GM21390 (cell line): Measurements from ENCODE around the gene WDR82.

ENCODE experiments used
- ATAC-seq: cut with Tn5 transposase; IDR thresholded peaks from one replicate; pipeline ENCODE4 v1.9.1; 2021; ENCODE audit not compliant: unreplicated experiment

Gene WDR82

GRCh38 chr3:52257911-52258310 lies 20.5 kb downstream of the WDR82 start:
- no peak for ATAC-seq

- ATAC-seq, result no peak
These were observed 21.8 kb downstream of the WDR82 start for GRCh38 chr3:52256622-52257021.

GRCh38 chr3:52256159-52256558 lies 22.3 kb downstream of the WDR82 start:
- ATAC-seq, result no peak

- no peak for ATAC-seq
These were observed 23.8 kb downstream of the WDR82 start for GRCh38 chr3:52254608-52255007.

GRCh38 chr3:52253314-52254304 lies 24.8 kb downstream of the WDR82 start:
- ATAC-seq, result peak; percentile 95

GRCh38 chr3:52250122-52250521 lies 28.3 kb downstream of the WDR82 start:
- no peak for ATAC-seq

GRCh38 chr3:52249683-52250082 lies 28.8 kb downstream of the WDR82 start:
- no peak for ATAC-seq

GRCh38 chr3:52248816-52249547 lies 29.5 kb downstream of the WDR82 start:
- ATAC-seq, result no peak

- ATAC-seq, result no peak
These were observed 30.3 kb downstream of the WDR82 start for GRCh38 chr3:52248165-52248541.

GRCh38 chr3:52247409-52248164 lies 30.9 kb downstream of the WDR82 start:
- ATAC-seq, result no peak

- no peak for ATAC-seq
These were observed 31.6 kb downstream of the WDR82 start for GRCh38 chr3:52246728-52247408.

GRCh38 chr3:52246264-52246620 lies 32.2 kb downstream of the WDR82 start:
- no peak for ATAC-seq

- peak; percentile 31 for ATAC-seq
These were observed 32.9 kb downstream of the WDR82 start, which contains the start of gene PPM1M for GRCh38 chr3:52245322-52246263. PPM1M (plus strand) TSS chr3:52245759; CDS start chr3:52245825, 66 bp downstream.

- ATAC-seq, result no peak
These were observed 34.4 kb downstream of the WDR82 start for GRCh38 chr3:52243791-52244628.

GRCh38 chr3:52242039-52242438 lies 36.4 kb downstream of the WDR82 start:
- no peak for ATAC-seq

- ATAC-seq, result no peak
These were observed 37.5 kb downstream of the WDR82 start for GRCh38 chr3:52240886-52241370.

GRCh38 chr3:52240059-52240885 lies 38.2 kb downstream of the WDR82 start:
- ATAC-seq, result no peak
